ENCODE measurements around the gene TNFAIP8.

TNFAIP8 gene

DNA sequence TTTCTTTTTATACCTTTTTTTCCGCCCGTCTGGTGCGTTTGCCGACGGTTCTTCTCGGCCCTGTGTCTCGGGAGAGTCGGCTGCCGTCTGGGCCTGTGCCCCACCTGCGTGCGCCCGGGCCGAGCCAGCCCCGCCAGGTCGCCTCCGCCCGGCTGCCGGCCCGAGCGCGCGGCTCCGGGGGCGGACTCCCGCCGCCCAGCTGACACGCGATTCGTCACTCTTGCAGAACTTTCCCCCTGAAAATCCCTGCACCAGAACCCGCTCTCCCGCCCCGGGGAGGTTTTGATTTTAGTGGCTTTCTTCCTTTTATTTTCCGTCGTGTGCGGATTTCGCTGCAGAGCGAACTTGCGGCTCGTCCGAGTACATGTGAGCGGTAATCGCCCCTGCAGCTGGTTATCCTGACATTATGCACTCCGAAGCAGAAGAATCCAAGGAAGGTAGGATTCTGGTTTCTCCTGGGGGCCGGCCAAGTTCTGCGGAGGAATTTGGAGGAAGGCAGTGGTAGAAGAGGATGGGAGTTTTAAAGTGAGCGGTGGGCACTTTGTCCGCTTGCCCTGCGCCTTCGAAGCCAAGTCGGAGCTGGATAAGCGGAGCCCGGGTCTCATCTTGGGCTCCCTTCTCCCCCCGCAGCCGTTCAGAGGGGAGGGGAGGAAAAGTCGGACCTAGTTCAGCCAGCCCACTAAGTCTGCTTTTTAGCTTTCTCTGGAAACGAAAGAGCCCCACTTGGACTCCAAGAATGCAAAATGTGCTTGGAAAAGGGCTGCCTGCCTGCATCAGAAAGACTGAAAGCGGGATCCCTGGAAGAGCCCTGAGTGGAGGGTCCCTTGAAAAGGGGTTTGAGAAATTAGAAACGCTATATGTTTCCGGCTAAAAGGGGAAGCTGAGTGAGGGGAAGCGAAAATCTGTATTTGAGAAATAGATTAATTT, at the start of gene TNFAIP8:
TSS of gene TNFAIP8 (plus strand) at position 335 of the 927 bp plus-strand sequence. CDS start at position 407, 72 bp downstream.
- no peak for DNase-seq

DNA sequence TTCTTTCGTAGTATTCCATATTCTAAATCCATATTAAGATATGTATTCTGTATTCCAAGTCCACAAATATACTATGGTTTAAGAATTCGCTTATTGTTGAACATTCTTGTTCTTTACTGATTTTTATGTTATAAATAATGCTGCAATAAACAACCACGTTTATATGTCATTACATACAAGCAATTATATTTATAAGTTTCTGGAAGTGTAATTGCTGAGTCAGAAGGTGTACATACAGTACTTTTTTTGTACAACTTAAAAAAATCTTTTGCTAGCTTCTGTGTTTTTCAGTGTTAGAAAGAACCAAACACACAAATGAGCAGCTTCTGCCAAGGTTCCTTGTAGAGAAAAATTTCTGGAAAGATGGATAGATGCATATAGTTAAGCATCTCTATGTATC, 48.6 kb upstream of the TNFAIP8 start:
- DNase-seq: no peak

DNA sequence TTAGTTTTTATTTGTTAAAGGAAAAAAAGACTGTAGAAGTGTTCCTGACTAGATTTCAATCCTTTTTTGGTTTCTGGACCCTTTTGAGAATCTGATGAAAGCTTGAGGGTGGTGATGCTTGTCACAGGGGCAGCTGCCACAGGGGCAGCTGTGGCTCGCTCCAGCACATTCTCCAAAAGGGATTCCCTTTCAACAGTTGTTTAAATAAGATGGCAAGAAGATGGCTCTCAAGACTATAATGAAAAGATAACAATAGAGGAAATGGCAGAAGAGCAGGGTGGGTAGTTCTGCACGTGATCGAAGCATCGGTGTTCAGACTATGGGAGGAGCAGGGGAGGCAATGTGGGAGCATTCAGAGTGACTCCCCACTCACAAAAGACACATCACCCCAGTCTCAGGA, 46.5 kb upstream of the TNFAIP8 start:
- DNase-seq: no peak

DNA sequence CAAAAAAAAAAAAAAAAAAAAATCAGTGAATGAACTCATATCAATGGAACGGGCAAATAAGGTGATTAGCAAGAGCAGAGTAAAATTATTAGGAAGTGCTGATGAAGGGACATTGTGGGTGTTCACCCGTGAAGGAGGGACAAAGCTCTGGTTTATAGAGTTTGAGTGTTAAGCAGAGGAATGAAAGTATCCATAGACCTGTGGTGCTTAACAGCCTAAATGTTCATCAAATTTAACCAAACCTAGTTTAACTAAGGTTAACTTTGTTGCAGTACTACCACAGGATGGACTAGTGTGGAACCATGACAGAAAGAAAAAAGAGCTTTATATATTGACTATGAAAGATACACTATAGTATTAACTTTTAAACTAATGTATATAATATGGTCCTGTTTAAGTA, 44.1 kb upstream of the TNFAIP8 start:
- DNase-seq: no peak

DNA sequence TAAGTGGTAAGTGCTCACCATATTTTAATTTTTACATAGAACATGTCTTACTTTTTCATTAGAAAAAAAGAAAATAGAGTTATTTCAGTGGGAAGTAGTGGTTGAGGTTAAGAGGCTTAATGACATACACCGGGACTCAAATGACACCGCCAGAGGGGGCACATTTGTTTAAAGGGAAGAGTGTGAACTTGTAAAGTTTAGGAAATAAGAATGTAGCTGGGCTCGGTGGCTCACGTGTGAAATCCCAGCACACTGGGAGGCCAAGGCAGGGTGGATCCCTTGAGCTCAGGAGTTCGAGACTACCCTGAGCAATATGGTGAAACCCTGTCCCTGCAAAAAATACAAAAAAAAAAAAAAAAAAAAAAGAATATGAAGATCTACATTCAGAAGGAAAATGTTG, 43.4 kb upstream of the TNFAIP8 start:
- no peak for DNase-seq

DNA sequence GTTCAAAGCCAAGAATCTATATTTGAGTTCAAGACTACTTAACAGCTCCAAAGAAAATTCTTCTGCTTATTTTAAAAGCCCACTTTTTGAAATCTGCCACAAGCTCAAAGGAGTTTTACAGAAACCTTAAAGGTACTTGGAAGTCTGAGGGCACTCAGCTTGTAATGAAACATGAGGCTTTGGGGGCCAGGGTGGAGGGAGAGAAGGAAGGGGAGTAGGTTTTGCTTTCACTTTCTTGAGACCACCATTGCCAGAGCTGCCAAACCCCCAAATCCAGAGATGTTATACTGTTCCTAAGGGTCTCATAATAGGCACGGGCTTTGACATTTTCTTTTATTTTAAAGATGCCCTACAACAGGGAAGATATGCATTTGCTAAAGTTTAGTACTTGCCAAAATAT, 42.6 kb upstream of the TNFAIP8 start:
- no peak for DNase-seq

DNA sequence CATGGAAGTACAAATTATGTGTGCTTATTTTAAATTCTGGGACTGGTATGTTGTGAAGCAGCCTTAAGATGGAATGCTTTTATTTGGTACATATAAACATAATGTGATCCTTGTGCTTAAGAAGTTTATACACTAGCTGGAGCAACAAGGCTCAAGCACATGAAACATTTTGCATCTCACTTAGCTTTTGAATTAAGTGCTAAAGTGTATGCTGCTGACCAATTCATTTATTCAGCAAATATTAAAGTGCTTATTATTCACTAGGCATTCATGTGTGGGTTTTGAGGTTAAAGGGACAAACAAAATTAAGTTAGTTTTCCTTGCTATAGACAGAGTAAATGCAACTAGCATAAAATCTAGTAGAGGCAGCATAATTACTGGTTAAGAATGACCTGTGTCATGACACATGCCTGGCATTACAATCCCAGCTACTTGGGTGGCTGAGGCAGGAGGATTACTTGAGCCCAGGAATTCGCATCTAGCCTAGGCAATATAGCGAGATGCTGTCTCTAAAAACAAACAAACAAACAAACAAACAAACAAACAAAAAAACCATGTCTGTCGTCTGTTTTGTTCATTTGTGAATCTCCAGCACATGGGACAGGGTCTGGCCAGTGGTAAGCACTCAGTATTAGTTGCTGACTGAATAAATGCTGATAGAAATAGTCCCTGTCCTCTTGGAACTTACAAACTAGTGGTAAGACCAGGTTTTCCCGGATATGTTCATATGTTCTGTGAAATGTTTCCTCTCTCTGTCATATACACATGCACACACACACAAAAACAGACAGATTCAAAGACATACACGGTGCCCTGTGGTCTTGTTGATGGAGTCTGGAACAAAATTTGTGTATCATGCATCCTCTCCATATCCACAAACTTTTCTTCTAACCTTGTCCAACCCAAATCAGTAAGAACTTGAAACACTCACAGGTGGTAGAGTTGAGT, 41.9 kb upstream of the TNFAIP8 start:
- DNase-seq: no peak

DNA sequence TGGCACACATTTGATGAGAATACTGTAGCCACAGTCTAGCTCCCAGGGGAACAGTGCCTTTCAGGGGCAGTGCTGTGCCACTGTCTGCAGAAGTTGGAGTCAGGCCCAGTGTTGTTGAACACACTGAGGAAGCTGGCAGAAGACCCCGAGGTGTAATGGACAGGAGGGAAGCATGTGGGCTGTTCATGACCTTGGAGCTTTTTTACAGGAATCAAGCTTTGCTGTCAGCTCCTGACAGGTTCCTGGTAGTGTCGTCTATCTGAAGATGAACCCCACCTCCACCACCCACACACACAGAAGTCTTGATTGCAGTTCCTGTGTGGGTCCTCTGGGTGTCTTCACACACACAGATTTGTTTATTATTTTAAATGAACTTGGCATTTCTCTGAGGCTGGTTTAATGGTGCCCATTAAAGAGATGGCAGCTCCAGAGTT, 40.3 kb upstream of the TNFAIP8 start:
- DNase-seq: no peak

DNA sequence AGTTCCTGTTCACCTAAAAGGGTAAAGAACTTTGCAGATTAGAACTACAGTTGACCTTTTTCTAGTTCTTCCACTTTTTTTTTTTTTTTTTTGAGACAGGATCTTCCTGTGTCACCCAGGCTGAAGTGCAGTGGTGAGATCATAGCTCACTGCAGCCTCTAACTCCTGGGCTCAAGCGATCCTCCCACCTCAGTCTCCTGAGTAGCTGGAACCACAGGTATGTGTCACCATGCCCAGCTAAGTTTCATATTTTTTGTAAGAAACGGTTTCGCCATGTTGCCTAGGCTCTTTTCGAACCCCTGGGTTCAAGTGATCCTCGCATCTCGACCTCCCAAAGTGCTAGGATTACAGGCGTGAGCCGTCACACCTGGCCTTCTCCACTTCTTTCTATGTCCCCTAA, 39.7 kb upstream of the TNFAIP8 start:
- DNase-seq: no peak

DNA sequence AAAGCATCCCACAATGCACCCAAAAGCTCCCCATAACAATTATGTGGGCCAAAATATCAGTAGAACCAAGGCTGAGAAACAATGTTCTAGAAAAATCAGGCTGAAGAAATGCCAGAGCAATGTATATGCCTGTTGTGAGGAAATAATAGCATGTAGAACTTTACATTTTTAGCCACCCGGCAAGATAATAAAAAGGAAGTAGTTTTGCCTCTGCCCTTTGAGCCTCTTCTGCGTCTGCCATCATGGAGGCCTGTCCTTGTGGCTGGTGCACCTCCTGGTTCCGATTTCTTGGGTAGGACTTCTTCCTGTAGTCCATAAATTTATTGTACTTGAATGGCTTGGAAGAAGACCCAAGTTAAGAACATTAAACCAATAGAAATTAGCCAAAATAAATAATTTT, 38.9 kb upstream of the TNFAIP8 start:
- DNase-seq: no peak

DNA sequence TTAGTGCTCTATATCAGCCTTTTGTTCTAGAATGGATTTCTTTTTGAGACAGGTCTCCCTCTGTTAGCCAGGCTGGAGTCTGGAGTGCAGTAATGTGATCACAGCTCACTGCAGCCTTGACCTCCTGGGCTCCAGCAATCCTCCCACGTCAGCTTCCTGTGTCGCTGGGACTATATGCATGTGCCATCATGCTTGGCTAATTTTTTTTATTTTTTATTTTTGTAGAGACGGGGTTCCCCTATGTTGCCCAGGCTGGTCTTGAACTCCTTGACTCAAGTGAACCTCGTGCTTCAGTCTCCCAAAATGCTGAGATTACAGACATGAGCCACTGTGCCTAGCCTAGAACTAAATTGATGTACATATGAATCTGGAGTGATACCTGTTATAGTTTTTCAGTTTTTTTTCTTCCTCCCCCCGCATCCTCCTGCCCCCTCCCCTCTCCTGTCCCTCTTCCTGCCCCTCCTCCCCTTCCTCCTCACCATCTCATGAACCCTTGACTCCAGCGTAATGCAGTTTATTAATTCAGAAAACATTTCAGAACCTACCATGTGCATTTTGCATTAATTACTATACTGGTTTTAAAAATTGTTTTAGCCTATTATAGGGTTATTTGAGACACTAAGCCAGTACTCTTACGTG, 37.4 kb upstream of the TNFAIP8 start:
- no peak for DNase-seq

DNA sequence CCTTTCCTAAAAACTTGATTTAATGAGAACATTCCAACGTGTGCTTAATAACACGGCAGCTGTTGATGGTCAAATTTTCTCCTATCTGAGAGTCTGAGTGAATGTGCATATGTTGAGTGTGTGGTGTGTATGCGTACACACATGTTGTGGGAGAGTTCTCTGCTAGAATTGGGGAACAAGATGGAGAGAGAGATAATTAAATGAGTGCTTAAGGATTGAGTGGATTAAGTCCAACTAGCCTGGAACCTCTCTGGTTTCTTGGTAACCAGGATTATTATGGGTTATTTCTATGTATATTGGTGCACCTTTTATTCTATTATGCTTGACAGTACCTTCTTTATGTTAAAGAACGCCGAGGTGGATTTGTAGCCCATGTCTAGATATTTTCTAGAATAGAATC, 36.4 kb upstream of the TNFAIP8 start:
- DNase-seq: no peak

DNA sequence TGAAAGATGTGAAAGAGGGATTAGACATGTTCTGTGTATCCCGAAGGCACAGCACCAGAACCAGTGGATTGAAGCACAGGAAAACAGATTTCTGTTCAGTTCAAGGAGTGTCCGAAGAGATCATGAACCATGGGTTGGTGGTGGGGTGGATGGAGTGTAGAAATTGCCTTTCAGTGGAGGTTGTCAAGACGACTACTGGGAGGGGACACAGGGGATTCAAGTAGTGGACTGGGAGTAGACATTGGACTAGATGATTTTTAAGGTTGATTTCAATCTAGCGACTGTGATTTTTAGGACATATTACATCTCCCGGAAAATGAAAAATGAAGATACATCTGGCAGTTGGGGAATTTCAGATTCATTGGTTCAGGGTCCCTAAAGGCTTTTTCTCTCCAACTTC, 35.9 kb upstream of the TNFAIP8 start:
- DNase-seq: no peak

DNA sequence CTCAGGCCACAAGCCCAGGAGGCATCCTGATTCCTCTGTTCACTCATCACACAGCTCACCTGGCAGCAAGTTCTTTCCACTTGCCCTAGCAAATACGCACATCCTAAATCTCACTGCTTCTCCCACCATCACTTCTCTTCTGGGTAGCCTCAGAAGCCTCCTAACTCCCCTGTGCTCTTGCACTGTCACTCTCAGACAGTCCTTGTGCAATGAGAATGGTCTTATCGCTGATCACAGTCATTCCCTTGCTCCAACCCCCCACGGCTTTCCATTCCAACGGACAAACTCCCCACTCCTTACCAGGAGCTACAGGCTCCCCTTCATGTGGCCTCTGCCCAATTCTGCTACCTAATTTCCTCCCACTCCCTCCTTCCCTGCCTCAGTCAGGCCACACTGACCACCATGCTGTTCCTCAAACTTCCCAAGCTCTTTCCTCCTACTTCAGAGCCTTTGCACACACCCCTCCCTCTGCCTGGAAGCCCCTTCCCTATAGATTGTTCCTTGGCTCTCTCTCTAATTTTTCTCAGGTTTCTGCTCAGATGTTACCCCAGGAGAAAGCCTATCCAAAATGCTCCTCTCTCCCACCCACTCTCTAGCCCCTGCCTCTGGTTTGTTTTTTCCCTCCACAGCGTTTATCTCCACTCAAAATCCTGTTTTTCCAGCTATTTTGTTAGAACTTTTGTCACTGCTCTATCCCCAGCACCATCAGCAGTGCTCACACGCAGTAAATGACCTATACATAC, 34.1 kb upstream of the TNFAIP8 start:
- DNase-seq: no peak

DNA sequence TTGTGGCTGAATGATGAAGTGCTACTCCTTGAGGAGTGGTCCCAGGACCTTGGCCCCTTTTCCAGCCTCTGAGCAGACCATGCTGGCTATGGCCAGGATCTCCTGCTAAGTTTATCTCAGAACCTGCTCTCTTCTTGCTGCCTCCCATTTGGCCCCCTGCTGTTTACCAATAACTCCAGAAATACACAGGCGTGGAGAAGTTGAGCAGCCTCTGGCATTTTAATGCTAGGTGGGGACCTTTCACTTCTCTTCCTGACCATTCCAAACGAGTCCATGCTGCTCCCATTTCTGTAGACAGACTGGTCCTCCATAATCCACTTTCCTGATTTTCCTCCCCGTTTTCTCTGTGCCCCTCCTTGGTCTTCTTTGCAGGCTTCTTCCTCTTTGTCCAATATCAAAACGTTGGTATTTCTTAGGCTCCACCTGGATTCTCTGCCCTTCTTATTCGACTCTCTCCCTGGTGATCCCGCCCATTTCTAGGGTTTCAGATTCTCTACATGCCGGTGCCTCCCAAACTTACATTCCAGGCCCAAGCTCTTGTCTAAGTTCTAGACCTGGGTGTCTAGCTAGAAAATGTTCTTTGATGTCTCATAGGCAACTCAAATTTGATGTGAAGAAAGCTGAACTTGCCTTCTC, 33.4 kb upstream of the TNFAIP8 start:
- no peak for DNase-seq

DNA sequence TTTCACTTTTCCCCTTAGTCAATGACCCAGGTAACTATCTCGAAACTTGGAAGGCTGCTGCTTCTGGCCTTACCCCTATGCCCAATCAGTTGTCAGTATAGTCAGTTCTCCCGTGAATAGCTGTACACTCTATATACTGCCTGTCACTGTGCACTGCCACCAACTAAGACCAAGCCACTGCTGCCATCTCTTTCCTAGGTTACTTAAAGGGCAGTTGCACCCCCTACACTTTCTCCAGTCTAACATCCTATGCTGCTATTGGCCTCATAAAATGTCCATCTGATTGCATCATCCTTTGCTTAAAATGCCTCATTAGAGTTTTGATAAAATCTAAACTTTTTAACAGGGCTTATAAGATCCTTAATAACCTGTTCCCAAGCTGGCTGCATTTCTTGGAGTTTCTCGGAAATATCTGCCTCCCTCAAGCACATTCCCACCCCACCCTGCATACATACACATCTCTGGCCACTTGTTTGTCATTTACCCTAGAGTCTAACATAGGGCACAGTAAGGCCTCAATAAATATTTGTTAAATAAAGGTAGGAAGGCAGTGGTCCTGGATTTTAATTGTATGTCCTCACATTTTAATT, 32.8 kb upstream of the TNFAIP8 start:
- DNase-seq: no peak

DNA sequence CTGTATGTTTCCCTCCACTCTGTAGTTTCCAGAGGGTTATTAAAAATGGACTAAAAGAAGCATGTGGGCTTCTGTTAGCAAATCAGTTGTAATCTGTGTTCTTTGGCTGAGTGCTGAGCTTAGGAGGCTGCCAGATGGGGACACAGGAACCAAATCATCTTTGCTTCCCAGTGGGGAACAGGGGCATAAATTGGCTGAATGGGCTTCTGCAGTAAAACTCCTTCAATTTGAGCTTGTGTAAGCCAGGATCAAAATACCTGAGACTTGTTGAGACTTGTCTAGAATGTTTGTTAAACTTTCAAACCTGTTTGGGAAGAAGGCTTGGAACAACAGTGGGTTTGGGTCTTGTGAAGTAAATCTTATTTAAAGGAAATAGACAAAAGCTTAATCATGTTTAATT, 32.2 kb upstream of the TNFAIP8 start:
- DNase-seq: no peak

DNA sequence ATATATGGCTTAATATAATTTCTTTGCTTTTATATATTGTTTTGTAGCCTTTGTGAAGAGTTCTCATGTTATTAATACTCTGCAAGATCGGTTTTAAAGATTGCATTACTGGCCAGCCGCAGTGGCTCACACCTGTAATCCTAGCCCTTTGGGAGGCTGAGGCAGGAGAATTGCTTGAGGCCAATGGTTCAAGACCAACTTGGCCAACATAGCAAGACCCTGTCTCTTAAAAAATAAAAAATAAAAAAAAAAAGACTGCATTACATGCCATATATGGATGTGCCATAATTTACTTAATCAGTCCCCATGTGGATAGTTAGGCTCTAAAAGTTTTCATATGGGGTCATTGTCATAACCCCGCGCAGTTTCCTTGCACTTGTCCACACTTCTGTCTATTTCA, 31.0 kb upstream of the TNFAIP8 start:
- DNase-seq: no peak

DNA sequence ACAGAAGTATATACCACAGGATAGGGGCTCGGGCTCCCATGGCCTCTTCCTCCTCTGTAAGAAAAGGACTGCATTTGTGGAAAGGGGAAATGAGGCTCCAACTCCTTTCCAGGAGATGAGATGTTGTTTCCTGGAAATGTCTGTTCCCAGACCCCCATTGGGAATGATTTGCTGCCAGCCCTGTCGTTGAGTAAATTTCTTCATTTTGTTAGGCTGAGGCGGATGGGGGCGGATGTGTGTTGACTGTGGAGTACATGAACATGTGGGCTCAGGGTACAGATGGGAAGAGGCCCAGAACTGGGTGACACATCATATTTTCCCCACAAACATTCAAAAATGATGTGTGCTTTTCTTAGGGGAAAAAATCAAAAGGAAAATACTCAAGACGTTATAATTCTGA, 28.8 kb upstream of the TNFAIP8 start:
- no peak for DNase-seq

DNA sequence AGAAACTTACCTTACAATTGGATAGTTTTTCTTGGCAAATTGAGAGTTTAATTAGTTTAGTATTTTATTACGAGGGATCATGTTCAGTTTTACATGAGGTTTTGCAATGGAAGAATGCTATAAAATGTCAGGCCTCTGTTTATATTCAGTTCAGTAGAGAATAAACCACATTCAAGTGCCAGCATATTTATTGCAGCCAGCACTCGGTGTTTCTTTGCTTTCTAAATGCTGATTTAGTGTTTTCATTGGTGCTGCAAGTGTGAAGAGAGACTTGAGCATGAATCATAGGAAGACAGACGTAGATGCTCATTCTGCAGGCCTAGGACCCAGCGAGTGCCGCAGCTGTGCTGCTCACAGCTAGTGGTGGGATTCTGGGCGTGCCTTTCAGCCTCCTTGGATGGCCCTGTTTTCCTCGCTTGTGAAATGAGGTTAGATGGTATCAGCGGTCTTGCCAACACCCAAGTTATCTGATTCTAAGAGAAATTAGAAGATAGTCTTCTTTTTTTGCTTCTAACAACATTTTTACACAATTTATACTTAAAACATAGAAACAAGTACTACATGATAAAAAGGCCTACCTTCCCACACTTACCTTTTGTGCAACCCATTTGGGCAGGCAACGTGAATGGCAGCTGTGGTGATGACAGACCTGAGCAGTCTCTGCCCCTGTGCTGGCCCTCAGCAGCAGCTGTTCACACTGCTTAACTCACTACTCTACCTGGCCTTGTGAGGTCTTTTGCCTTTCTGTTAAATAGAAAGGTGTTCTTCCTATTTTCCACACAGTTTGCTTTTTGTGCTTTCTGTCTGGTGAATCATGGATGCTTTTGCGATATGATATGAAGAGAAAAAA, 26.8 kb upstream of the TNFAIP8 start:
- DNase-seq: no peak

DNA sequence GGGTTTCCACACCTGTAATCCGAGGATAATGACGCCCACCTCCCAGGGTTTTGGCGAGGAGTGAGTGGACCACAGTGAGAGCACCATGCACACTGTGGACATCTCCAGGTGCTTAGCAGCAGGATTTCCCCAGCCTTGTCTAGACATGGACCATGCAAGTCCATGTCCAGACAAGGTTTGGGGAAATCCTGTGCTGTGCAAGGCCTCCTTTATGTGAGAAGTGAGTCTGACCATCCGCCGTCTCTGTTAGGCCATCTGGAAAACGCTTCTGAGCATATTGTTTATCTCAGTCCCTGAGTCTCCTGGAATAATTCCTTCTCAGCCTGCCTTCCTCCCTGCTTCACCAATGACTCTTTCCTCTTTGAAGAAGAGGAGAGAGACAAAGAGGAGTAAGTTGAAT, 26.2 kb upstream of the TNFAIP8 start:
- DNase-seq: no peak

All from KG1 (cell line).